ENCODE data around the gene SLCO2B1.

Gene SLCO2B1

DNA sequence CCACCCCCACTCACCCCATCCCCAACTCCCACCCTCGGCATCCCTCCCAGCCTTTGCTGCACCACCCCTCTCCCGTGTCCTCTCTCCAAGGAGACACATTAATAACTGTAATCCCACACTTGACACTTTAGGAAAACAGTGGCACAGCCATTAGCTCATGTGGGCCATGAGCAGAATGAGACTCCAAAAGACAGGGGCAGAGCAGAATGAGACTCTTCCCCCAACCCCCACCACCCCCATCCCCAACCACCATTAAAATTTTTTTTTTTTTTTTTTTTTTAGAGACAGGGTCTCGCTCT is 6.2 kb upstream of the SLCO2B1 start:
- Histone ChIP-seq H3K36me3 (ENCODE audit: control insufficient read depth, insufficient read depth, low read length) (no peaks in the 10 kb centered on the region), H3K4me1 (ENCODE audit: control insufficient read depth, insufficient read depth, low read length, poor library complexity, severe bottlenecking) (peaks cover 22% of the 10 kb centered on the region), H3K27ac (ENCODE audit: insufficient read depth, low read length, poor library complexity, severe bottlenecking) (no peak overlapping the region), H3K27me3 (replicated peaks; ENCODE audit: control insufficient read depth, insufficient read depth, low read length, poor library complexity, severe bottlenecking) (no peaks in the 10 kb centered on the region), H3K4me3 (ENCODE audit: insufficient read depth, low read depth, low read length, poor library complexity, severe bottlenecking) (no peak overlapping the region), H3K9me3 (ENCODE audit: control insufficient read depth, low read length) (no peaks in the 10 kb centered on the region)
- no peak for DNase-seq

GRCh38 chr11:75145196-75145971 is 5.5 kb upstream of the SLCO2B1 start:
- H3K36me3 ChIP-seq (ENCODE audit: control insufficient read depth, insufficient read depth, low read length) = no peaks in the 10 kb centered on the region
- no peak for DNase-seq
- no peak overlapping the region for H3K27ac ChIP-seq (ENCODE audit: insufficient read depth, low read length, poor library complexity, severe bottlenecking)
- no peaks in the 10 kb centered on the region for H3K9me3 ChIP-seq (ENCODE audit: control insufficient read depth, low read length)
- no peak overlapping the region for H3K4me3 ChIP-seq (ENCODE audit: insufficient read depth, low read depth, low read length, poor library complexity, severe bottlenecking)
- H3K4me1 ChIP-seq (ENCODE audit: control insufficient read depth, insufficient read depth, low read length, poor library complexity, severe bottlenecking) = peaks cover 22% of the 10 kb centered on the region
- no peaks in the 10 kb centered on the region for H3K27me3 ChIP-seq (replicated peaks; ENCODE audit: control insufficient read depth, insufficient read depth, low read length, poor library complexity, severe bottlenecking)

- Histone ChIP-seq H3K36me3 (ENCODE audit: control insufficient read depth, insufficient read depth, low read length) (no peaks in the 10 kb centered on the region), H3K27me3 (replicated peaks; ENCODE audit: control insufficient read depth, insufficient read depth, low read length, poor library complexity, severe bottlenecking) (no peaks in the 10 kb centered on the region), H3K4me1 (ENCODE audit: control insufficient read depth, insufficient read depth, low read length, poor library complexity, severe bottlenecking) (peaks cover 18% of the 10 kb centered on the region), H3K4me3 (ENCODE audit: insufficient read depth, low read depth, low read length, poor library complexity, severe bottlenecking) (no peak overlapping the region), H3K27ac (ENCODE audit: insufficient read depth, low read length, poor library complexity, severe bottlenecking) (no peak overlapping the region), H3K9me3 (ENCODE audit: control insufficient read depth, low read length) (no peaks in the 10 kb centered on the region)
- DNase-seq = no peak
These were observed 4.9 kb upstream of the SLCO2B1 start for GRCh38 chr11:75145972-75146519.

- Histone ChIP-seq H3K27me3 (replicated peaks; ENCODE audit: control insufficient read depth, insufficient read depth, low read length, poor library complexity, severe bottlenecking) (no peaks in the 10 kb centered on the region), H3K27ac (ENCODE audit: insufficient read depth, low read length, poor library complexity, severe bottlenecking) (no peak overlapping the region), H3K36me3 (ENCODE audit: control insufficient read depth, insufficient read depth, low read length) (no peaks in the 10 kb centered on the region), H3K9me3 (ENCODE audit: control insufficient read depth, low read length) (no peaks in the 10 kb centered on the region), H3K4me3 (ENCODE audit: insufficient read depth, low read depth, low read length, poor library complexity, severe bottlenecking) (no peak overlapping the region), H3K4me1 (ENCODE audit: control insufficient read depth, insufficient read depth, low read length, poor library complexity, severe bottlenecking) (peaks cover 18% of the 10 kb centered on the region)
- DNase-seq = no peak
These were observed 4.2 kb upstream of the SLCO2B1 start for GRCh38 chr11:75146711-75147110.

- H3K27me3 ChIP-seq (replicated peaks; ENCODE audit: control insufficient read depth, insufficient read depth, low read length, poor library complexity, severe bottlenecking) = no peaks in the 10 kb centered on the region
- H3K9me3 ChIP-seq (ENCODE audit: control insufficient read depth, low read length) = no peaks in the 10 kb centered on the region
- H3K27ac ChIP-seq (ENCODE audit: insufficient read depth, low read length, poor library complexity, severe bottlenecking) = no peak overlapping the region
- no peaks in the 10 kb centered on the region for H3K36me3 ChIP-seq (ENCODE audit: control insufficient read depth, insufficient read depth, low read length)
- no peak for DNase-seq
- peaks cover 17% of the 10 kb centered on the region for H3K4me1 ChIP-seq (ENCODE audit: control insufficient read depth, insufficient read depth, low read length, poor library complexity, severe bottlenecking)
- no peak overlapping the region for H3K4me3 ChIP-seq (ENCODE audit: insufficient read depth, low read depth, low read length, poor library complexity, severe bottlenecking)
These were observed 3.6 kb upstream of the SLCO2B1 start for GRCh38 chr11:75147191-75147874.

GRCh38 chr11:75147875-75148263 is 3.0 kb upstream of the SLCO2B1 start:
- DNase-seq = no peak
- Histone ChIP-seq H3K4me3 (ENCODE audit: insufficient read depth, low read depth, low read length, poor library complexity, severe bottlenecking) (no peak overlapping the region), H3K27me3 (replicated peaks; ENCODE audit: control insufficient read depth, insufficient read depth, low read length, poor library complexity, severe bottlenecking) (no peaks in the 10 kb centered on the region), H3K9me3 (ENCODE audit: control insufficient read depth, low read length) (no peaks in the 10 kb centered on the region), H3K4me1 (ENCODE audit: control insufficient read depth, insufficient read depth, low read length, poor library complexity, severe bottlenecking) (peaks cover 11% of the 10 kb centered on the region), H3K36me3 (ENCODE audit: control insufficient read depth, insufficient read depth, low read length) (no peaks in the 10 kb centered on the region), H3K27ac (ENCODE audit: insufficient read depth, low read length, poor library complexity, severe bottlenecking) (no peak overlapping the region)

- no peak for DNase-seq
- Histone ChIP-seq H3K27me3 (replicated peaks; ENCODE audit: control insufficient read depth, insufficient read depth, low read length, poor library complexity, severe bottlenecking) (no peaks in the 10 kb centered on the region), H3K27ac (ENCODE audit: insufficient read depth, low read length, poor library complexity, severe bottlenecking) (no peak overlapping the region), H3K9me3 (ENCODE audit: control insufficient read depth, low read length) (no peaks in the 10 kb centered on the region), H3K4me3 (ENCODE audit: insufficient read depth, low read depth, low read length, poor library complexity, severe bottlenecking) (no peak overlapping the region), H3K4me1 (ENCODE audit: control insufficient read depth, insufficient read depth, low read length, poor library complexity, severe bottlenecking) (peaks cover 5% of the 10 kb centered on the region), H3K36me3 (ENCODE audit: control insufficient read depth, insufficient read depth, low read length) (no peaks in the 10 kb centered on the region)
These were observed 2.4 kb upstream of the SLCO2B1 start for GRCh38 chr11:75148436-75148983.

- H3K4me3 ChIP-seq (ENCODE audit: insufficient read depth, low read depth, low read length, poor library complexity, severe bottlenecking) = no peak overlapping the region
- H3K4me1 ChIP-seq (ENCODE audit: control insufficient read depth, insufficient read depth, low read length, poor library complexity, severe bottlenecking) = no peaks in the 10 kb centered on the region
- no peak for DNase-seq
- no peaks in the 10 kb centered on the region for H3K36me3 ChIP-seq (ENCODE audit: control insufficient read depth, insufficient read depth, low read length)
- no peak overlapping the region for H3K27ac ChIP-seq (ENCODE audit: insufficient read depth, low read length, poor library complexity, severe bottlenecking)
- H3K9me3 ChIP-seq (ENCODE audit: control insufficient read depth, low read length) = no peaks in the 10 kb centered on the region
- H3K27me3 ChIP-seq (replicated peaks; ENCODE audit: control insufficient read depth, insufficient read depth, low read length, poor library complexity, severe bottlenecking) = no peaks in the 10 kb centered on the region
These were observed 991 bp upstream of the SLCO2B1 start for GRCh38 chr11:75149766-75150465.

DNA sequence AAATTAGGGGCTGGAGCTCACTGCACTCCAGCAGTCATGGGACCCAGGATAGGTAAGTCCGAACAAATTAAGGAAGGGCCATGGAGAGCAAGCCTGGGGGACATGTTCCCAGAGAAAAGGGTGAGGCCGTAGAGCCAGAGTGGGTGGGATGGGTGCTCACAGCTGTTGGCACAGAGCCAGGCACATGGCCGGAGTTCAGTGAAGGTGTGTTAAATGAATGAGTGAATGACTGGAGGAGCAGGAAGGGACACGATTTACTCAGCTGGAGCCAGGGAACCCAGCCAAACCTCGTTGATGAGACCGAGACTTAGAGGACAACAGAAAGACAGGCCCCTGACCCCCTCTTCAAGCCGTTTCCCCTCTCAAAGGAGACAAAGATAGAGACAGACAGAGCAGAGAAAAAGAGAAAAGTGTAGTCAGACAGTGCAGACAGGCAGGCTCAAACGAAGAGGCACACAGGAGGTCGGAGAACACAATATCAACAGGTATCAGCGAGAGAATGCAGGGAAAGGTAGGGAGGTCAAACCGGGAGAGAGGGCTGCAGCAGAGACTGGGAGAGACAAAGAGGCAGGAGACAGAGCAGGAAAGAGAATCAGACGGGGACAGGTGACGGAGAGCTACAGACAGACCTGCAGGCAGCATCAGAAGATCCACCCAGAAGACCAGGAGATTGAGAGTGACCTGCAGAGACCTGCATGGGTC is 590 bp downstream of the SLCO2B1 start:
- Histone ChIP-seq H3K4me1 (ENCODE audit: control insufficient read depth, insufficient read depth, low read length, poor library complexity, severe bottlenecking) (no peaks in the 10 kb centered on the region), H3K36me3 (ENCODE audit: control insufficient read depth, insufficient read depth, low read length) (no peaks in the 10 kb centered on the region), H3K27me3 (replicated peaks; ENCODE audit: control insufficient read depth, insufficient read depth, low read length, poor library complexity, severe bottlenecking) (no peaks in the 10 kb centered on the region), H3K9me3 (ENCODE audit: control insufficient read depth, low read length) (no peaks in the 10 kb centered on the region), H3K27ac (ENCODE audit: insufficient read depth, low read length, poor library complexity, severe bottlenecking) (no peak overlapping the region), H3K4me3 (ENCODE audit: insufficient read depth, low read depth, low read length, poor library complexity, severe bottlenecking) (no peak overlapping the region)
- no peak for DNase-seq
